HepG2 (cell line): Measurements from ENCODE around the gene LMF2. TPM values are rescaled to one million over a fixed set of nuclear protein-coding genes. Genes with fewer than 3 reads are reported as not detected.
A peak's percentile ranks its signal among the peaks of the same experiment; 100 is the strongest.

Source experiments
- AGO2 ChIP-seq: fragments of 200-400 bp; formaldehyde crosslinking; optimal IDR thresholded peaks from 2 replicates; pipeline ENCODE3; 2017; ENCODE audit warnings: mild to moderate bottlenecking, low read depth, low read length, moderate library complexity
- BRD4 ChIP-seq: sonication (generic); formaldehyde crosslinking; IDR thresholded peaks from 2 replicates; pipeline ENCODE4 v1.4.0; 2020; ENCODE audit warnings: missing genetic modification reagents
- MAFK ChIP-seq, 2 experiments: IDR thresholded peaks in 1 of 2; conservative IDR thresholded peaks in 1 of 2; 2 replicates each; pipeline ENCODE4 v1.6.1; 2011; ENCODE audit warnings: improper control_type of control experiment in 2 of 2, low read length in 2 of 2
- RFXANK ChIP-seq: IDR thresholded peaks from 2 replicates; pipeline ENCODE4 v1.6.1; 2016
- ZNF263 ChIP-seq: sonication (generic); formaldehyde crosslinking; IDR thresholded peaks from 2 replicates; pipeline ENCODE4 v1.4.0; 2020; ENCODE audit warnings: missing genetic modification reagents
- ZNF331 ChIP-seq: sonication (generic); formaldehyde crosslinking; IDR thresholded peaks from 2 replicates; pipeline ENCODE4 v1.4.0; 2020; ENCODE audit warnings: missing genetic modification reagents
- ZNF562 ChIP-seq: sonication (generic); formaldehyde crosslinking; IDR thresholded peaks from 2 replicates; pipeline ENCODE4 v1.8.0; 2022; ENCODE audit warnings: missing genetic modification reagents, borderline replicate concordance
- ZNF615 ChIP-seq: sonication (generic); formaldehyde crosslinking; IDR thresholded peaks from 2 replicates; pipeline ENCODE4 v1.5.0; 2020; ENCODE audit warnings: mild to moderate bottlenecking, missing genetic modification reagents, borderline replicate concordance
- ZNF737 ChIP-seq: sonication (generic); formaldehyde crosslinking; IDR thresholded peaks from 2 replicates; pipeline ENCODE4 v1.5.0; 2020; ENCODE audit warnings: missing genetic modification reagents, mild to moderate bottlenecking, borderline replicate concordance
- polyA plus RNA-seq, 8 experiments: library from polyadenylated mRNA; depleted of rRNA in 3 of 8; stranded (reverse) in 7 of 8; unstranded in 1 of 8; fragments of >200 nt; fragmentation: Illumina TruSeq in 4 of 8; extraction: Trizol in 4 of 8; gene quantifications; 2 replicates each; pipeline versions ENCODE4 v1.2.1 to v1.2.3, GENCODE V29; 2011 to 2016; ENCODE audit warnings: low read depth in 4 of 8, missing spikeins in 1 of 8, mixed read lengths in 1 of 8; ENCODE audit not compliant: insufficient read depth in 1 of 8
- total RNA-seq, 5 experiments: library from RNA; depleted of rRNA; stranded (reverse); fragments of >200 nt; fragmentation: Illumina TruSeq; extraction: Trizol; gene quantifications; 2 replicates each; pipeline ENCODE4 v1.2.3, GENCODE V29; 2016; ENCODE audit warnings: low read depth in 1 of 5
- TF ChIP-seq, protein P1 (sequence below): sonication (generic); formaldehyde crosslinking; IDR thresholded peaks from 2 replicates; pipeline ENCODE4 v1.8.0; 2022; ENCODE audit warnings: missing genetic modification reagents, mild to moderate bottlenecking, inconsistent platforms, borderline replicate concordance
- TF ChIP-seq, protein P2 (sequence below): sonication (generic); formaldehyde crosslinking; IDR thresholded peaks from 2 replicates; pipeline ENCODE4 v1.4.0; 2020; ENCODE audit warnings: mild to moderate bottlenecking, missing genetic modification reagents
- TF ChIP-seq, protein P3 (sequence below): sonication (generic); formaldehyde crosslinking; IDR thresholded peaks from 2 replicates; pipeline ENCODE4 v1.4.0; 2020; ENCODE audit warnings: missing genetic modification reagents
- TF ChIP-seq, protein P4 (sequence below): sonication (generic); formaldehyde crosslinking; IDR thresholded peaks from 2 replicates; pipeline ENCODE4 v1.5.0; 2020; ENCODE audit warnings: mild to moderate bottlenecking, missing genetic modification reagents, borderline replicate concordance
- TF ChIP-seq, protein P5 (sequence below): IDR thresholded peaks from 2 replicates; pipeline ENCODE4 v1.6.1; 2016; ENCODE audit warnings: missing biosample characterization, missing genetic modification reagents, low read depth

LMF2 gene
- total and polyA plus RNA-seq, 2 of the 13 experiments (the other 11 are each of a cell fraction or from before 2014, with no cell fraction given), result 23.3 to 30.6 TPM

DNA sequence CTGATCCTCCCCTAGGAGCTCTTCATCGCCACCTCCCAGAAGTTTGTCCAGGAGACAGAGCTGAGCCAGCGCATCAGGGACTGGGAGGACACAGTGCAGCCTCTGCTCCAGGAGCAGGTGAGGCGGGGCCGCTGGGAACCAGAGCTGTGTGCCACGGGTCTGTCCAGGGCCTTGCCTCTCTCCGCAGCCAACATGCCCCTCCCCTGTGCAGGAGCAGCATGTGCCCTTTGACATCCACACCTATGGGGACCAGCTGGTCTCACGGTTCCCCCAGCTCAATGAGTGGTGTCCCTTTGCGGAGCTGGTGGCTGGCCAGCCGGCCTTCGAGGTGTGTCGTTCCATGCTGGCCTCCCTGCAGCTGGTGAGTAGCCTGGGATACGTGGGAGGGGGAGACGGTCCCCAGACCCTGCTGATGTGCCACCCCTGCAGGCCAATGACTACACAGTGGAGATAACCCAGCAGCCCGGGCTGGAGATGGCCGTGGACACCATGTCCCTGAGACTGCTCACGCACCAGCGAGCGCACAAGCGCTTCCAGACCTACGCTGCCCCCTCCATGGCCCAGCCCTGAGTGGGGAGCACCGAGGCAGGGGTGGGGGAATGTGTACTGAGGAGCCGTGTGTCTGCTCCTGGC lies 15.4 kb upstream of the LMF2 start (continued):
- TF ChIP-seq, protein P1, sequence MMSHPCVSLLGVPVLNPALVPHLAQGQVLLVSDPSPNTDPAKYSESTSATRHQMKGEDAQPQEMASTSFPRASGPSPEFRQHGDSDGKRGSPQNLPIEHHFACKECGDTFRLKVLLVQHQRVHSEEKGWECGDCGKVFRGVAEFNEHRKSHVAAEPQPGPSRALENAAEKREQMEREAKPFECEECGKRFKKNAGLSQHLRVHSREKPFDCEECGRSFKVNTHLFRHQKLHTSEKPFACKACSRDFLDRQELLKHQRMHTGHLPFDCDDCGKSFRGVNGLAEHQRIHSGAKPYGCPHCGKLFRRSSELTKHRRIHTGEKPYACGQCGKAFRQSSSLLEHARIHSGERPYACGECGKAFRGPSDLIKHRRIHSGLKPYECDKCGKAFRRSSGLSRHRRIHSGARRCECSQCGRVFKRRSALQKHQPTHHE (CRISPR knock-in tag), result no peak
- TF ChIP-seq, protein P2, sequence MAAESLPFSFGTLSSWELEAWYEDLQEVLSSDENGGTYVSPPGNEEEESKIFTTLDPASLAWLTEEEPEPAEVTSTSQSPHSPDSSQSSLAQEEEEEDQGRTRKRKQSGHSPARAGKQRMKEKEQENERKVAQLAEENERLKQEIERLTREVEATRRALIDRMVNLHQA (CRISPR knock-in tag), result no peak
- TF ChIP-seq ZNF331 (no peak), RFXANK (no peak), BRD4 (CRISPR knock-in tag) (no peak), MAFK (conservative IDR thresholded peaks at IDR 0.05 in 1 of 2, IDR thresholded peaks at IDR 0.05 in 1 of 2; ENCODE audit: low read length in 2 of 2) (no peak), ZNF562 (CRISPR knock-in tag) (no peak), ZNF615 (CRISPR knock-in tag) (no peak), AGO2 (peak; percentile 89), ZNF737 (CRISPR knock-in tag) (no peak), ZNF263 (CRISPR knock-in tag) (no peak)
- TF ChIP-seq, protein P3, sequence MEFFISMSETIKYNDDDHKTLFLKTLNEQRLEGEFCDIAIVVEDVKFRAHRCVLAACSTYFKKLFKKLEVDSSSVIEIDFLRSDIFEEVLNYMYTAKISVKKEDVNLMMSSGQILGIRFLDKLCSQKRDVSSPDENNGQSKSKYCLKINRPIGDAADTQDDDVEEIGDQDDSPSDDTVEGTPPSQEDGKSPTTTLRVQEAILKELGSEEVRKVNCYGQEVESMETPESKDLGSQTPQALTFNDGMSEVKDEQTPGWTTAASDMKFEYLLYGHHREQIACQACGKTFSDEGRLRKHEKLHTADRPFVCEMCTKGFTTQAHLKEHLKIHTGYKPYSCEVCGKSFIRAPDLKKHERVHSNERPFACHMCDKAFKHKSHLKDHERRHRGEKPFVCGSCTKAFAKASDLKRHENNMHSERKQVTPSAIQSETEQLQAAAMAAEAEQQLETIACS (CRISPR knock-in tag), result no peak
- TF ChIP-seq, protein P4, sequence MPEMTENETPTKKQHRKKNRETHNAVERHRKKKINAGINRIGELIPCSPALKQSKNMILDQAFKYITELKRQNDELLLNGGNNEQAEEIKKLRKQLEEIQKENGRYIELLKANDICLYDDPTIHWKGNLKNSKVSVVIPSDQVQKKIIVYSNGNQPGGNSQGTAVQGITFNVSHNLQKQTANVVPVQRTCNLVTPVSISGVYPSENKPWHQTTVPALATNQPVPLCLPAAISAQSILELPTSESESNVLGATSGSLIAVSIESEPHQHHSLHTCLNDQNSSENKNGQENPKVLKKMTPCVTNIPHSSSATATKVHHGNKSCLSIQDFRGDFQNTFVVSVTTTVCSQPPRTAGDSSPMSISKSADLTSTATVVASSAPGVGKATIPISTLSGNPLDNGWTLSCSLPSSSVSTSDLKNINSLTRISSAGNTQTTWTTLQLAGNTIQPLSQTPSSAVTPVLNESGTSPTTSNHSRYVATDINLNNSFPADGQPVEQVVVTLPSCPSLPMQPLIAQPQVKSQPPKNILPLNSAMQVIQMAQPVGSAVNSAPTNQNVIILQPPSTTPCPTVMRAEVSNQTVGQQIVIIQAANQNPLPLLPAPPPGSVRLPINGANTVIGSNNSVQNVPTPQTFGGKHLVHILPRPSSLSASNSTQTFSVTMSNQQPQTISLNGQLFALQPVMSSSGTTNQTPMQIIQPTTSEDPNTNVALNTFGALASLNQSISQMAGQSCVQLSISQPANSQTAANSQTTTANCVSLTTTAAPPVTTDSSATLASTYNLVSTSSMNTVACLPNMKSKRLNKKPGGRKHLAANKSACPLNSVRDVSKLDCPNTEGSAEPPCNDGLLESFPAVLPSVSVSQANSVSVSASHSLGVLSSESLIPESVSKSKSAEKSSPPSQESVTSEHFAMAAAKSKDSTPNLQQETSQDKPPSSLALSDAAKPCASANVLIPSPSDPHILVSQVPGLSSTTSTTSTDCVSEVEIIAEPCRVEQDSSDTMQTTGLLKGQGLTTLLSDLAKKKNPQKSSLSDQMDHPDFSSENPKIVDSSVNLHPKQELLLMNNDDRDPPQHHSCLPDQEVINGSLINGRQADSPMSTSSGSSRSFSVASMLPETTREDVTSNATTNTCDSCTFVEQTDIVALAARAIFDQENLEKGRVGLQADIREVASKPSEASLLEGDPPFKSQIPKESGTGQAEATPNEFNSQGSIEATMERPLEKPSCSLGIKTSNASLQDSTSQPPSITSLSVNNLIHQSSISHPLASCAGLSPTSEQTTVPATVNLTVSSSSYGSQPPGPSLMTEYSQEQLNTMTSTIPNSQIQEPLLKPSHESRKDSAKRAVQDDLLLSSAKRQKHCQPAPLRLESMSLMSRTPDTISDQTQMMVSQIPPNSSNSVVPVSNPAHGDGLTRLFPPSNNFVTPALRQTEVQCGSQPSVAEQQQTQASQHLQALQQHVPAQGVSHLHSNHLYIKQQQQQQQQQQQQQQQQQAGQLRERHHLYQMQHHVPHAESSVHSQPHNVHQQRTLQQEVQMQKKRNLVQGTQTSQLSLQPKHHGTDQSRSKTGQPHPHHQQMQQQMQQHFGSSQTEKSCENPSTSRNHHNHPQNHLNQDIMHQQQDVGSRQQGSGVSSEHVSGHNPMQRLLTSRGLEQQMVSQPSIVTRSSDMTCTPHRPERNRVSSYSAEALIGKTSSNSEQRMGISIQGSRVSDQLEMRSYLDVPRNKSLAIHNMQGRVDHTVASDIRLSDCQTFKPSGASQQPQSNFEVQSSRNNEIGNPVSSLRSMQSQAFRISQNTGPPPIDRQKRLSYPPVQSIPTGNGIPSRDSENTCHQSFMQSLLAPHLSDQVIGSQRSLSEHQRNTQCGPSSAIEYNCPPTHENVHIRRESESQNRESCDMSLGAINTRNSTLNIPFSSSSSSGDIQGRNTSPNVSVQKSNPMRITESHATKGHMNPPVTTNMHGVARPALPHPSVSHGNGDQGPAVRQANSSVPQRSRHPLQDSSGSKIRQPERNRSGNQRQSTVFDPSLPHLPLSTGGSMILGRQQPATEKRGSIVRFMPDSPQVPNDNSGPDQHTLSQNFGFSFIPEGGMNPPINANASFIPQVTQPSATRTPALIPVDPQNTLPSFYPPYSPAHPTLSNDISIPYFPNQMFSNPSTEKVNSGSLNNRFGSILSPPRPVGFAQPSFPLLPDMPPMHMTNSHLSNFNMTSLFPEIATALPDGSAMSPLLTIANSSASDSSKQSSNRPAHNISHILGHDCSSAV (CRISPR knock-in tag), result no peak
- TF ChIP-seq, protein P5, sequence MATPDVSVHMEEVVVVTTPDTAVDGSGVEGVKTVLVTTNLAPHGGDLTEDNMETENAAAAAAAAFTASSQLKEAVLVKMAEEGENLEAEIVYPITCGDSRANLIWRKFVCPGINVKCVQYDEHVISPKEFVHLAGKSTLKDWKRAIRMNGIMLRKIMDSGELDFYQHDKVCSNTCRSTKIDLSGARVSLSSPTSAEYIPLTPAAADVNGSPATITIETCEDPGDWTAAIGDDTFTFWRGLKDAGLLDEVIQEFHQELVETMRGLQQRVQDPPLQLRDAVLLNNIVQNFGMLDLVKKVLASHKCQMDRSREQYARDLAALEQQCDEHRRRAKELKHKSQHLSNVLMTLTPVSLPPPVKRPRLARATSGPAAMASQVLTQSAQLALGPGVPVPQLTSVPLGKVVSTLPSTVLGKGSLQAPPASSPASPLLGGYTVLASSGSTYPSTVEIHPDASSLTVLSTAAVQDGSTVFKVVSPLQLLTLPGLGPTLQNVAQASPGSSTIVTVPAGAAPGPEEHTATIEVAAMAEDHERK (CRISPR knock-in tag), result no peak
